HG02970 (cell line): ENCODE measurements around the gene ENO4.
A peak's percentile ranks its signal among the peaks of the same experiment; 100 is the strongest.

Experiments used
- ATAC-seq: cut with Tn5 transposase; IDR thresholded peaks from one replicate; pipeline ENCODE4 v1.9.1; 2021; ENCODE audit warnings: mild to moderate bottlenecking, moderate library complexity, moderate number of reproducible peaks; ENCODE audit not compliant: unreplicated experiment, low FRiP score

ENO4 gene, protein sequence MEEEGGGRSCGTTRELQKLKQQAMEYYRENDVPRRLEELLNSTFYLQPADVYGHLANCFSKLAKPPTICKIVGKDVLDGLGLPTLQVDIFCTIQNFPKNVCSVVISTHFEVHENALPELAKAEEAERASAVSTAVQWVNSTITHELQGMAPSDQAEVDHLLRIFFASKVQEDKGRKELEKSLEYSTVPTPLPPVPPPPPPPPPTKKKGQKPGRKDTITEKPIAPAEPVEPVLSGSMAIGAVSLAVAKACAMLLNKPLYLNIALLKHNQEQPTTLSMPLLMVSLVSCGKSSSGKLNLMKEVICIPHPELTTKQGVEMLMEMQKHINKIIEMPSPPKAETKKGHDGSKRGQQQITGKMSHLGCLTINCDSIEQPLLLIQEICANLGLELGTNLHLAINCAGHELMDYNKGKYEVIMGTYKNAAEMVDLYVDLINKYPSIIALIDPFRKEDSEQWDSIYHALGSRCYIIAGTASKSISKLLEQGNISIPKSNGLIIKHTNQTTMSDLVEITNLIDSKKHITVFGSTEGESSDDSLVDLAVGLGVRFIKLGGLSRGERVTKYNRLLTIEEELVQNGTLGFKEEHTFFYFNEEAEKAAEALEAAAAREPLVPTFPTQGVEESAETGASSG

GRCh38 chr10:116849248-116850057 is at the start of gene ENO4:
ENO4 (plus strand) TSS chr10:116849499; CDS start chr10:116849567, 68 bp downstream.
- peak; percentile 52 for ATAC-seq

DNA sequence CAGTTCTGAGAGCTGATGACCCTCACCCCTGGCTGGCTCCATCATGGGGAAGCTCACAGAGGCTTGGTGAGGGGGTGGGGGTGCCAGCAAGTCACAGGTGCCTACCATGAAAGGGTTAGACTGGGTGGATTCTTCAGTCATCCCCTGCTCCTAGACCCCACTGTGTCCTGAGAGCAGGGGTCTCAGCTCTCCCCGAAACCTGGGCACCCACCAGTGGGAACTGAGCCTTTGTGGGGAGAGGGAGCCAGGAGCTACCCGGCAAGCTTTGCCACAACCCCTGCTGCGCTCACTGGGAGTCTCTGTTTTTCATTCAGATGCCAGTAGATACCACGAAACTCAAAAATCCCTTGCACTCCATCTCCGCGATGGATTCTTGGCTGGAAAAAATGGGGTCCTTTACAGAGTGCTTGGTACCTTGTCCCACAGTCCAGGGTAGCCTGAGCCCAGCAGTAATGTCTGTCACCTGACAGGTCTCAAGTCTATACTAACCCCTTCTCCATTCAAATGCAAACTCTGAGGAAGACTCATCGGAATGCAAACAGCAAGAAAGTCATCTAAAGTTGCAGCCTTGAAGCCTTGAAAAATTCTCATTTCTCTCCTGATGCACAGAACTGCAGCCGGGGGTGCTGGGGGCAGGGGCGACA is 48.9 kb upstream of the ENO4 start:
- ATAC-seq: no peak

- no peak for ATAC-seq
These were observed 47.6 kb upstream of the ENO4 start for GRCh38 chr10:116801658-116802057.

- ATAC-seq: no peak
These were observed 46.8 kb upstream of the ENO4 start for GRCh38 chr10:116802474-116802873.

GRCh38 chr10:116802876-116803275 is 46.4 kb upstream of the ENO4 start:
- no peak for ATAC-seq

- ATAC-seq: no peak
These were observed 45.6 kb upstream of the ENO4 start for GRCh38 chr10:116803451-116804249.

DNA sequence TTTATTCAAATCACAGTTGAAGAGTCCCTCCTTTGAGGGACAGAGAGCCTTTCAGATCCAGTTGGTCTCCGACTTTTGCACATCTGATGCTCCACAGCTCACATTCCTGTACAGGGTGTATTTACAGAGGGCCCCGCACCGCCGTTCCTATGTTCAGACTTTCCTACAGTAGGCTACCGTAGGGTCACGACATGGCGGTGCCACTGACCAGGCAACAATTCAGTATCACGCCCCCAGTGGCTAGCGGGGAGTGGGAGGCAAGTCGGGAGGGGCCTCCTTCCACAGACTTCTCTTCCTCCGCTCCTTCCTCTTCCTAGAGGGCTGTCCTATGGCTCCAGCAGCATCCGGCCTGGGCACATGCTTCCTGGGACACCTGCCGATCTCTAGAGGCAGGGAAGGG is 40.6 kb upstream of the ENO4 start:
- ATAC-seq: no peak

DNA sequence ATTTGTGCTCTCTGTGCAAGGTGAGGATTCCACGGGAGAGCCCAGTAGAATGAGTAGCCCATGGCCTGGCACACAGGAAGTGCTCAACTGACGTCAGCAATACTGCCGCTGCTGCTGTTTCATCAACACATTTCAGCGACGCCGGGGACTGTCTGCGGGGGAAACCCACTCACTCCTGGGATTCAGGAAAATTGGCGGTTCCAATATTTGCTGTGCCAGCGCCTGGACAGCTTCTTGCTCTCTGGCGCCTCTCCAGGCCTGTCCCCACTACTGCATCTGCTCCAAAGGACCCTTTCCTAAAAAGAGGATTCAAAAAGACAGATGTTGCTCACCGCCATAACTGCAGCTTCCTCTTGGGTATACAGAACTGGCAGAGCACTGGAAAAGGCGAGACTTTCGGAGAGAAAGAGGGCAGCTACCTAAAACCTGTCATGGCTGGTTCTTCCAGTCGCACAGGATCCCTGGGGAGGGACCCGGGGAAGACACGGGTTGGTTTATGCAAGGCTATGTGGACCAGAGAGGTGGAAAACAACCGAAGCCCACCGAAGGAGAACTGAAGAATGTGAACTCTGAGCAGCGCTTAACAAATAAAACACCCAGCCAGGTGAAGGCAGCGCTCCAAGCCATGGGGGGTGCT is 39.7 kb upstream of the ENO4 start:
- ATAC-seq: no peak

GRCh38 chr10:116810120-116810500 is 39.2 kb upstream of the ENO4 start:
- ATAC-seq: no peak

DNA sequence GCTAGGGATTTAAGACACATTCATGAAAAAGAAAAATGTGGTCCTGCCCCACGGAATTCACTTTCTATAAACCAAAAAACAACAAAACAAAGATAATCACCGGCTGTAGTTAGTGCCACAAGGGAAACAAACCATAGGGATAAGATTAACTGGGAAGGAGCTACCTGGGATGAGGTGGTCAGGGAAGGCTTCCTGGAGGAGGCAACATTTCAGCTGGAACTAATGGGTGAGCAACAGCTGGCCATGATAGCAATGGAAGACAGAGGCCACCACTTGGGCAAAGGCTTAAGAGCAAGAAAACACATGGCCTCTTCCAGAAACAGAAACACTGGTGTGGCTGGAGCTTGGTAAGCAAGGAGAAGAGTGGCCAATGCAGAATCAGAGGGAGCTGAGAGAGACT is 38.4 kb upstream of the ENO4 start:
- ATAC-seq: no peak

- ATAC-seq: no peak
These were observed 37.6 kb upstream of the ENO4 start for GRCh38 chr10:116811691-116812090.

DNA sequence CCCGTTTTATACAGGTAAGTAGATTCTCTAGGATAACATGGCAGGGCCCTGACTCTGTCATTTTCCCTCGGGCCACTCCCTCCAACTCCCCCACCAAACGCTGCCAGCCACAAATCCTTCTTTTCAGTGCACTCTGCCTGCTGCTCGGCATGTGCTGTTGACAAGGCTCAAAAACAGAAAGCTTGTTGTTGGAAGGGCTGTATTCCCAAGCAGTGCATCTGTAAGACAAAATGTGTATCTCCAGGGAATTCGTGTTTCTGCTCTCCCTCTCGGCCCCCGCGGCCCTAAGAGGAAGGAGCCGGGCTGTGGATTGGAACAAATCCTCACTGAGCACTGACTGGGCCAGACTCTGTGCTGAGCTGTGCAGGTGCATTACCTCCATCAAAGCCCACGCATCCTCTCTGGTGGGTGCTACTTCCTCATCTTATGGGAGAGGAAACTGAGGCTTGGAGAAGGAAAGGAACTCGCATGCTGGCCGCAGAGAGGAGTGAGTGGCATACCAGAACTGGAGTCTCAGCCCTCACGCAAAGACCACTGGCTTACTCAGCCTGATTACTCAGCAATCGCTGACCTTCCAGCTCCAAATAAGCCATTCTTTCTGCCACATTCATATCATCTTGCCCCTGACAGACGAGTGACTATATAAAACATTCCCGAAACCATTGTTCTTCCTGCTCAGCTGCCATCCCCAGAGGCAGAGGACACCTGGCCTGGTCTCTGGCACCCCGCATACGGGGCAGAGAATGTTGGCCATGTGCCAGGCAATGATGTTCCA is 33.5 kb upstream of the ENO4 start:
- ATAC-seq: no peak

GRCh38 chr10:116817178-116817577 is 32.1 kb upstream of the ENO4 start:
- no peak for ATAC-seq

GRCh38 chr10:116817780-116818343 is 31.4 kb upstream of the ENO4 start:
- ATAC-seq: no peak

GRCh38 chr10:116819999-116820677 is 29.2 kb upstream of the ENO4 start:
- no peak for ATAC-seq

GRCh38 chr10:116825901-116826300 is 23.4 kb upstream of the ENO4 start:
- ATAC-seq: no peak

- no peak for ATAC-seq
These were observed 22.5 kb upstream of the ENO4 start for GRCh38 chr10:116826803-116827202.

GRCh38 chr10:116827214-116827671 is 22.1 kb upstream of the ENO4 start:
- ATAC-seq: no peak
